Measurements from ENCODE around the gene SREBF1. TPM values are rescaled to one million over a fixed set of nuclear protein-coding genes. Genes with fewer than 3 reads are reported as not detected.

SREBF1 gene
- total and polyA plus RNA-seq, 4 experiments from 2014 or later = 5.0 to 15.5 (median 10.8) TPM

DNA sequence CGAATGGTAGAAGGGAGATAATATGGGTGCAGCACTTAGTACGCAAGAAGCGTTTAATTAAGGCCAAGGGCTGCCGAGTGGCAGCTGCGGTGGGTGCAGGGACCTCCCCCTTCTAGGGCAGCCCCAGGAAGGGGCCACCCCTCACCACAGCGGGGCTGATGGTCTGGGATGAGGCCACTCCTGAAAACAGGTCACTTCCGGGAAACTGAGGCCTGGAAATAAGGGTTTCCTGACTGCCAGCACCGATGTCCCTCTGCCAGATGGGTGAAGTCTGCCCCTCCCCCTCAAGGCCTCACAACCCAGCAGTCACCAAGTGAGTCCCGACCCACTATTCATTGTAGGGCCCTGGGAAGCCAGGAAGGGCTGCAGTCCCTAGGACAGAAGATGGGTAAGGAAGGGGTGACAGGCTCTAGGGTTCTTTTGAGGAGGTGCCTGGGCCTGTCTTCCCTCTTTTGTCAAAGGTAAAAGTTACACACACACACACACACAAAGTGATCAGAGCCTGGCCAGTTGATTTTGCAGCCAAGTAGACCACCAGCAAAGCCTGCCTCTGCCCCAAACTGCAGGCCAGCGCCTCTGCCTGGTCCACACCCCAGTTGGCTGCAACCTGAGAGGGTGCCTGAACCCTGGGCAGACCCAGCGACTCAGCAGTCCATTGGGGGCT is 12.5 kb downstream of the SREBF1 start:
- H3K27ac ChIP-seq (ENCODE audit: low read depth, low read length) = peak overlapping the region; percentile 82
- CTCF ChIA-PET (ENCODE audit: partially characterized antibody) = interaction anchor here (2.6 kb wide), 1 partner anchor 12 kb away, joined by 12 read pairs; no protein-coding TSS in a partner anchor
- intact Hi-C loops (cut with micrococcal nuclease) = no loop called here
- peak overlapping the region; percentile 5 to 47 for H3K4me3 ChIP-seq (ENCODE audit: low read length in 2 of 2)
- H3K27me3 Mint-ChIP-seq = no peaks in the 10 kb centered on the region
- peaks cover 3 to 7% of the 10 kb centered on the region in 2 donors for H3K36me3 Mint-ChIP-seq
- peak overlapping the region; percentile 88 to 97 (median 96) for H3K27ac Mint-ChIP-seq
- peaks cover 0 to 1% (median 0%) of the 10 kb centered on the region in 8 donors for H3K9me3 Mint-ChIP-seq
- peaks cover 40 to 91% (median 74%) of the 10 kb centered on the region in 4 donors for H3K4me1 Mint-ChIP-seq
- DNase-seq = peak in 1 of 5 donors; percentile 63
- no peaks in the 10 kb centered on the region for H3K9me3 ChIP-seq (ENCODE audit: control insufficient read depth in 1 of 2, low read length in 2 of 2)
- peaks cover 82% of the 10 kb centered on the region for H3K4me1 ChIP-seq (ENCODE audit: insufficient read depth, low read length)
- H3K27me3 ChIP-seq (ENCODE audit: insufficient read depth, low read length) = no peaks in the 10 kb centered on the region
- H3K4me3 Mint-ChIP-seq = peak overlapping the region; percentile 76 to 92 (median 81)
- H3K36me3 ChIP-seq (ENCODE audit: insufficient read depth, low read length) = no peaks in the 10 kb centered on the region
- POLR2A ChIA-PET (ENCODE audit: partially characterized antibody) = interaction anchor here (1.2 to 9.2 kb wide), 2 partner anchors 9 to 13 kb away, joined by 4 to 79 read pairs; partner anchors contain the start of gene SREBF1

DNA sequence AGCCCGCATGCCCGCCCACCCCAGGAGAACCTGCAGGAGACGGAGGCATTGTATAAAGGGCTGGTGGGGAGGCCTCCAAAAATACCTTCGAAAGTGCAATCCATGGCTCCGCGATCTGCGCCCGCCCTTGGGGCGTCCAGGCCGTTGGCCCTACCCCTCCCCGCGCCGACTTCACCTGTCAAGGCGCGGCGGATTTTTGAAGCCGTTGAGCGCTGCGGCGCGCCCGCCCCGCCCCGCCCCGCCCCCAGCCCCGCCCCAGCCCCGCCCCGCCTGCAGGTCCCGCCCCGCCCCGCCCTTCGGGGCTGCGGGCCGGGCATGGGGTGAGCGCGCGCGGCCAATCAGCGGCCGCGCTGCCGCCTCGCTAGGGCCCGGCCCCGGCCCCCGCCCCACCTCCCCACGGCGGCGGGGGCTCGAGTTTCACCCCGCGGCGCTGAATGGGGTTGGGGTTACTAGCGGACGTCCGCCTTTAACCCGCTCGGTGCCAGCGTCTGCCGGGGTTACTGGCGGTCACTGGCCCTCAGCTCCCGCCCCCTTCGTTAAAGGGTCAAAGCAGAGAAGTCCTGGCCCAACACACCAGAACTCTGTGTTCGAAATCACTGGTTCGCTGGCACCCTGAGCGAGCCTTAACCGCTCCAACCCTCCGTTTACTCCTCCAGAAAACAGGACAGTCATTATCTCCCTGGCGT is 13.2 kb downstream of the SREBF1 start:
- Histone ChIP-seq H3K27ac (ENCODE audit: low read depth, low read length) (peak overlapping the region; percentile 82), H3K4me1 (ENCODE audit: insufficient read depth, low read length) (peaks cover 87% of the 10 kb centered on the region), H3K27me3 (ENCODE audit: insufficient read depth, low read length) (no peaks in the 10 kb centered on the region), H3K9me3 (ENCODE audit: control insufficient read depth in 1 of 2, low read length in 2 of 2) (no peaks in the 10 kb centered on the region), H3K36me3 (ENCODE audit: insufficient read depth, low read length) (peaks cover 2% of the 10 kb centered on the region), H3K4me3 (ENCODE audit: low read length in 2 of 2) (peak overlapping the region; percentile 38 to 53)
- peaks cover 9 to 12% of the 10 kb centered on the region in 2 donors for H3K36me3 Mint-ChIP-seq
- H3K27ac Mint-ChIP-seq = peak overlapping the region; percentile 88 to 97 (median 96)
- H3K4me3 Mint-ChIP-seq = peak overlapping the region; percentile 76 to 92 (median 81)
- ChIA-PET POLR2A (ENCODE audit: partially characterized antibody) (interaction anchor here (1.2 to 9.2 kb wide), 4 partner anchors 10 to 26 kb away, joined by 3 to 79 read pairs (median 4); partner anchors contain the start of gene SREBF1), CTCF (ENCODE audit: partially characterized antibody) (no interaction called here)
- no peaks in the 10 kb centered on the region for H3K27me3 Mint-ChIP-seq
- H3K4me1 Mint-ChIP-seq = peaks cover 41 to 96% (median 76%) of the 10 kb centered on the region in 4 donors
- DNase-seq = peak; percentile 81 to 87 (median 85)
- peaks cover 0 to 1% (median 0%) of the 10 kb centered on the region in 8 donors for H3K9me3 Mint-ChIP-seq
- intact Hi-C loops (cut with micrococcal nuclease) = loop anchor here (1.0 to 2.0 kb wide), 4 partner anchors 13 to 263 kb away; partner anchors contain the start of genes DRG2 and SREBF1

DNA sequence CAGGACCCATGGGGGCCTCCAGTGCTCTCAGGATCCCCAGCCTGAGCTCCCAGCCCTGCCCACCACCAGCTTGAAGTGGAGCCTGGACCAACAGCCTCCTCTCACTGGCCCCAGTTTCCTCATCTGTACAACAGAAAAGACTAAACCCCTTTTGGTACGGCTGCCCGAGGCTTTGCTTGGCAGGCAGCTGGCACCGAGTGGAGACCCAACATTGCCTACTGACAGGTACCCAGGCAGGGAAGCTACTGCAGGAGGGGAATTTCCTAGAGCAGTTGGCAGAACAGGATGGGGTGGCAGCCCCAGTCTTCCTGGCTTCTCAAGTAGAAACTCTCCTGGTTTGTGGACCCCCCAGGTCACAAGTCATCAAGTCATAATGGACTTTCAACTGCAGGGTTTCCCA is 14.2 kb downstream of the SREBF1 start:
- H3K9me3 ChIP-seq (ENCODE audit: control insufficient read depth in 1 of 2, low read length in 2 of 2) = no peaks in the 10 kb centered on the region
- H3K4me3 ChIP-seq (ENCODE audit: low read length in 2 of 2) = peak overlapping the region in 1 of 2 donors; percentile 38
- Mint-ChIP-seq H3K36me3 (peaks cover 10 to 18% of the 10 kb centered on the region in 2 donors), H3K4me3 (peak overlapping the region; percentile 45 to 74 (median 68)), H3K27ac (peak overlapping the region; percentile 42 to 86 (median 68)), H3K27me3 (no peaks in the 10 kb centered on the region), H3K4me1 (peaks cover 38 to 88% (median 70%) of the 10 kb centered on the region in 4 donors), H3K9me3 (peaks cover 0 to 1% (median 0%) of the 10 kb centered on the region in 8 donors)
- intact Hi-C loops (cut with micrococcal nuclease) = loop anchor here (1.0 to 2.0 kb wide), 4 partner anchors 14 to 264 kb away; partner anchors contain the start of genes DRG2 and SREBF1
- peaks cover 84% of the 10 kb centered on the region for H3K4me1 ChIP-seq (ENCODE audit: insufficient read depth, low read length)
- ChIA-PET CTCF (ENCODE audit: partially characterized antibody) (no interaction called here), POLR2A (ENCODE audit: partially characterized antibody) (interaction anchor here (1.3 to 9.2 kb wide), 5 partner anchors 15 to 72 kb away, joined by 3 to 79 read pairs (median 4); partner anchors contain the start of gene SREBF1)
- H3K36me3 ChIP-seq (ENCODE audit: insufficient read depth, low read length) = peaks cover 7% of the 10 kb centered on the region
- no peaks in the 10 kb centered on the region for H3K27me3 ChIP-seq (ENCODE audit: insufficient read depth, low read length)
- no peak for DNase-seq
- peak overlapping the region; percentile 28 for H3K27ac ChIP-seq (ENCODE audit: low read depth, low read length)

DNA sequence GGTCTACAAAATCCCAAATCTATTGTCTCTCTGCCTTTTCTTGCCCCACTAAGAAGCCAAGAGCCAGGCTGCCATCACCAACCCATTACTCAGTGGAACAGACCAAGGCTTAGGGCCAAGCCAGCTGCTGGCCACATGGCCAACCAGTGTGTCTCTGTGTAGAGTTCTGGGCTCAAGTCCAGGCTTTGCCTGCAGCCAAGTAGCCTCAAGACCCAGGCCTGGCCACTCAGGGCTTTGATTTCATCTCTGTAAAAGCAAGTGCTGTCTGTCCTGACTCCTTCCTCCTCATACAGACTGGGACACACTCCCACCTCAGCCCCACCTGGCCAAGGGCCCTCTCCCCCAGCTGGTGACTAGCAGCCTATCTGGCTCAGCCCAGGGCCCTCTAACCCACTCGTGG is 14.6 kb downstream of the SREBF1 start:
- no peak overlapping the region for H3K4me3 ChIP-seq (ENCODE audit: low read length in 2 of 2)
- peaks cover 80% of the 10 kb centered on the region for H3K4me1 ChIP-seq (ENCODE audit: insufficient read depth, low read length)
- POLR2A ChIA-PET (ENCODE audit: partially characterized antibody) = interaction anchor here (1.3 to 9.2 kb wide), 5 partner anchors 15 to 71 kb away, joined by 3 to 79 read pairs (median 4); partner anchors contain the start of gene SREBF1

DNA sequence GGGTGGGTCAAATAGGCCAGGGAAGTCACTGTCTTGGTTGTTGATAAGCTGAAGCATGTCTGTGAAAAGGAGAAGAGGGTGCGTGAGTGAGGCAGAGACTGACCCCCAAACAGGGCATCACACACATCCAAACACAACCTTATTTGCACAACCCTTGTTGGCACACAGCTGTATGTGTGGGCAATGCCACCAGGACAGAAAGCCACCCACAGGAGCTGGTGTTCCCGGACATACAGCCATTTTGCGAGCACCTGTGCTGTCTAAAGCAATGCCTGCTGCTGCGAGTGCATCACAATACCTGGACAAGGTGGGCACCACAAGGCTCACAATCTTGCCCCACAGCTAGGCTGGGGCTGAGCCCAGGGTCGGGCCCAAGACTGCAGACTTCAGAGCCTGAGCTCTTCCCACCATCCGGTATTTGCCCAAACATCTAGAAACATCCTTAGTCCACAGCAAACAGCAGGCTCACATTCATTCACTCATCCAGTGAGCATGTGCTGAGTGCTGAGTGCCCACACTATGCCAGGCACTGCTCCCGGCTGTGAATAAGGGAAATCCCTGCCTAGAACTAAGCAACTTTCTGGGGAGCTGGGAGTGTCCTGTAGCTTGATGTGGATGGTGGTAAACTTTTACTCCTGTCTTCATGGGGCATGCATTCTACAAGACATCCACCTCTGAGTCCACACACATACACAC is 16.2 kb downstream of the SREBF1 start:
- H3K27ac ChIP-seq (ENCODE audit: low read depth, low read length) = no peak overlapping the region
- intact Hi-C loops (cut with micrococcal nuclease) = no loop called here

More for the DNA sequence above, 14.6 kb downstream of the SREBF1 start:
- intact Hi-C loops (cut with micrococcal nuclease) = loop anchor here (2.0 kb wide), 1 partner anchor 265 kb away; the partner anchor contains the start of gene DRG2
- H3K27me3 Mint-ChIP-seq = no peaks in the 10 kb centered on the region
- Histone ChIP-seq H3K9me3 (ENCODE audit: control insufficient read depth in 1 of 2, low read length in 2 of 2) (no peaks in the 10 kb centered on the region), H3K27ac (ENCODE audit: low read depth, low read length) (no peak overlapping the region), H3K27me3 (ENCODE audit: insufficient read depth, low read length) (no peaks in the 10 kb centered on the region), H3K36me3 (ENCODE audit: insufficient read depth, low read length) (peaks cover 7% of the 10 kb centered on the region)
- DNase-seq = no peak
- H3K36me3 Mint-ChIP-seq = peaks cover 10 to 18% of the 10 kb centered on the region in 2 donors
- peaks cover 0 to 1% (median 0%) of the 10 kb centered on the region in 8 donors for H3K9me3 Mint-ChIP-seq
- H3K27ac Mint-ChIP-seq = peak overlapping the region in 6 of 7 donors; percentile 32 to 86 (median 53)
- CTCF ChIA-PET (ENCODE audit: partially characterized antibody) = interaction anchor here (2.6 kb wide), 1 partner anchor 10 kb away, joined by 17 read pairs; no protein-coding TSS in a partner anchor
- peaks cover 38 to 86% (median 66%) of the 10 kb centered on the region in 4 donors for H3K4me1 Mint-ChIP-seq
- H3K4me3 Mint-ChIP-seq = peak overlapping the region in 6 of 8 donors; percentile 44 to 73 (median 68)

DNA sequence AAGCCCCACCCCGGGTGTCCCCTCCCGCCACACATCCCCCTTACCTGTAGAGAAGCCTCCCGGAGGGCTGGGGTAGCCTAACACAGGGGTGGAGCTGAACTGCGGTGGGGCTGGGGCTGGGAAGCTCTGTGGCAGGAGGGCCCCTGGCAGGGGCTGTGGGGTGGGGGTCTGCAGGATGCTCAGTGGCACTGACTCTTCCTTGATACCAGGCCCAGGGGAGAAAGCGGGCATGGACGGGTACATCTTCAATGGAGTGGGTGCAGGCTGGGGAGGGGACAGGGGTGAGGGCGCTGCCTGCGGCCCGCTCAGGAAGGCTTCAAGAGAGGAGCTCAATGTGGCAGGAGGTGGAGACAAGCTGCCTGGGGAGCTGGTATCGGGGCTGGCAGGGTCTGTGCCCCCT is 16.7 kb downstream of the SREBF1 start:
- H3K4me1 ChIP-seq (ENCODE audit: insufficient read depth, low read length) = peaks cover 60% of the 10 kb centered on the region
- H3K36me3 ChIP-seq (ENCODE audit: insufficient read depth, low read length) = peaks cover 7% of the 10 kb centered on the region
- H3K9me3 ChIP-seq (ENCODE audit: control insufficient read depth in 1 of 2, low read length in 2 of 2) = no peaks in the 10 kb centered on the region
- H3K4me3 ChIP-seq (ENCODE audit: low read length in 2 of 2) = no peak overlapping the region
- DNase-seq = no peak
- POLR2A ChIA-PET (ENCODE audit: partially characterized antibody) = interaction anchor here (0.7 to 9.2 kb wide), 2 partner anchors 17 to 29 kb away, joined by 3 to 79 read pairs; partner anchors contain the start of gene SREBF1
- Mint-ChIP-seq H3K4me3 (peak overlapping the region in 4 of 8 donors; percentile 48 to 67 (median 64)), H3K27me3 (no peaks in the 10 kb centered on the region), H3K27ac (peak overlapping the region in 6 of 7 donors; percentile 22 to 83 (median 80)), H3K4me1 (peaks cover 25 to 65% (median 48%) of the 10 kb centered on the region in 4 donors), H3K36me3 (peaks cover 10 to 20% of the 10 kb centered on the region in 2 donors), H3K9me3 (no peaks in the 10 kb centered on the region)
- intact Hi-C loops (cut with micrococcal nuclease) = no loop called here
- H3K27me3 ChIP-seq (ENCODE audit: insufficient read depth, low read length) = no peaks in the 10 kb centered on the region
- CTCF ChIA-PET (ENCODE audit: partially characterized antibody) = interaction anchor here (1.7 to 2.6 kb wide), 2 partner anchors 8 to 29 kb away, joined by 4 to 17 read pairs; no protein-coding TSS in a partner anchor
- H3K27ac ChIP-seq (ENCODE audit: low read depth, low read length) = no peak overlapping the region

More for the DNA sequence above, 16.2 kb downstream of the SREBF1 start:
- H3K27me3 Mint-ChIP-seq = no peaks in the 10 kb centered on the region
- no peaks in the 10 kb centered on the region for H3K27me3 ChIP-seq (ENCODE audit: insufficient read depth, low read length)
- no peaks in the 10 kb centered on the region for H3K9me3 ChIP-seq (ENCODE audit: control insufficient read depth in 1 of 2, low read length in 2 of 2)
- H3K4me3 ChIP-seq (ENCODE audit: low read length in 2 of 2) = no peak overlapping the region
- peak overlapping the region in 3 of 8 donors; percentile 46 to 58 (median 58) for H3K4me3 Mint-ChIP-seq
- DNase-seq = no peak
- H3K9me3 Mint-ChIP-seq = no peaks in the 10 kb centered on the region
- H3K36me3 ChIP-seq (ENCODE audit: insufficient read depth, low read length) = peaks cover 7% of the 10 kb centered on the region
- ChIA-PET POLR2A (ENCODE audit: partially characterized antibody) (interaction anchor here (0.7 to 9.2 kb wide), 2 partner anchors 17 to 29 kb away, joined by 3 to 79 read pairs; partner anchors contain the start of gene SREBF1), CTCF (ENCODE audit: partially characterized antibody) (interaction anchor here (1.7 to 2.6 kb wide), 2 partner anchors 8 to 29 kb away, joined by 4 to 17 read pairs; no protein-coding TSS in a partner anchor)
- peaks cover 27 to 71% (median 51%) of the 10 kb centered on the region in 4 donors for H3K4me1 Mint-ChIP-seq
- H3K36me3 Mint-ChIP-seq = peaks cover 10 to 18% of the 10 kb centered on the region in 2 donors
- H3K27ac Mint-ChIP-seq = peak overlapping the region in 5 of 7 donors; percentile 64 to 83 (median 79)
- peaks cover 65% of the 10 kb centered on the region for H3K4me1 ChIP-seq (ENCODE audit: insufficient read depth, low read length)
